Measurements from ENCODE around the gene CEP97. TPM values are rescaled to one million over a fixed set of nuclear protein-coding genes. Genes with fewer than 3 reads are reported as not detected.

CEP97 gene
- total and polyA plus RNA-seq, 4 donors: 1.9 to 21.0 (median 6.6) TPM

DNA sequence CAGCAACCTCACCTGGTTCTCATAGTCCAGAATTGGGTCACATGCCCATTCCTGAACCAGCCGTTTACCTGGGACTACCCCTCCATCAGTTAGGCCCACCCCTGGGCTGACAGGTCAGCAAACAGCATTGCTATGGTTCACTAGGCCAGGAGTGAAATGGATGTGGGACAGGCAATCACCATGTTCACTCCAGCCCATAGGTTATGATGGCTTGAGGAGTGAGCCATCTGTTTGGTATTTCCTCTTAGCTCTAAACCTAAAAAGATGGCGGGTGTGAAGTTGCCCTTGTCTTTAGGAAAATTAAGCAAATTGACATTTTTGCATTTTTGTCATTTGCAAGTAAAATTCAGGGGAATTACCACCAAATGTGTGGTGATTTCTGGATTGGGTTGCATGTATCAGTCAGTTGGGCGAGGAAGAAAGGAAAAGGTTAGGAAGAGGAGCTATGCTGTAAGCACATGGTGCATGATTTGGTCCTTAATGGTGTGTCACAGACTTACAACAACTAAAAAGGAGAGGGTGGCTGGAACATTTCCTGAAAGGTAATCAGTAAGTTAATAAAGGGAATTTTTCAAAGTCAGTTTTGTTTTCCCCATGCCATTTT is 71.8 kb downstream of the CEP97 start:
- H3K36me3 ChIP-seq (ENCODE audit: control insufficient read depth in 4 of 4, insufficient read depth in 4 of 4, low read length in 4 of 4): peaks cover 3 to 48% (median 12%) of the 10 kb centered on the region in 4 donors

DNA sequence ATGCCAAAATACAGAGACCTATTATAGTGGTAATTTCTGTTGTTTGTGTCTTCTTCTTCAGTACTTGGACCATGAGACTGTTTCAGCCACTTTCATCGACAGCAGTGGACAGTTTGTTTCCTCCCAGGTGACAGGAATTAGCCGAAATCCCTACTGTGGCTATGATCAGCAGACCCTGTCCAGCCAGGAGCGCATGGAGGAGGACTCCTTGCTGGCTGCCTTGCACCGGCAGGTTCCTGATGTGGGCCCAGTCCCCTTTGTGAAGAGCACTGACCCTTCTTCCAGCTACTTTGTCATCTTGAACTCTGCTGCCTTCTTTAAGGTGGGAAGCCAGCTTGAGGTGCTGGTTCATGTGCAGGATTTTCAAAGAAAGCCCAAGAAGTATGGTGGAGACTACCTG is 76.8 kb downstream of the CEP97 start:
- ATAC-seq (ENCODE audit: insufficient read depth, low FRiP score): no peak
- TF ChIP-seq, protein P1, sequence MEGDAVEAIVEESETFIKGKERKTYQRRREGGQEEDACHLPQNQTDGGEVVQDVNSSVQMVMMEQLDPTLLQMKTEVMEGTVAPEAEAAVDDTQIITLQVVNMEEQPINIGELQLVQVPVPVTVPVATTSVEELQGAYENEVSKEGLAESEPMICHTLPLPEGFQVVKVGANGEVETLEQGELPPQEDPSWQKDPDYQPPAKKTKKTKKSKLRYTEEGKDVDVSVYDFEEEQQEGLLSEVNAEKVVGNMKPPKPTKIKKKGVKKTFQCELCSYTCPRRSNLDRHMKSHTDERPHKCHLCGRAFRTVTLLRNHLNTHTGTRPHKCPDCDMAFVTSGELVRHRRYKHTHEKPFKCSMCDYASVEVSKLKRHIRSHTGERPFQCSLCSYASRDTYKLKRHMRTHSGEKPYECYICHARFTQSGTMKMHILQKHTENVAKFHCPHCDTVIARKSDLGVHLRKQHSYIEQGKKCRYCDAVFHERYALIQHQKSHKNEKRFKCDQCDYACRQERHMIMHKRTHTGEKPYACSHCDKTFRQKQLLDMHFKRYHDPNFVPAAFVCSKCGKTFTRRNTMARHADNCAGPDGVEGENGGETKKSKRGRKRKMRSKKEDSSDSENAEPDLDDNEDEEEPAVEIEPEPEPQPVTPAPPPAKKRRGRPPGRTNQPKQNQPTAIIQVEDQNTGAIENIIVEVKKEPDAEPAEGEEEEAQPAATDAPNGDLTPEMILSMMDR (IDR thresholded peaks at IDR 0.05; ENCODE audit: control extremely low read depth, extremely low read depth): no peak
- Histone ChIP-seq H3K27ac (ENCODE audit: low read depth in 1 of 2, low read length in 1 of 2) (no peak overlapping the region), H3K4me1 (ENCODE audit: control insufficient read depth in 5 of 5, insufficient read depth in 5 of 5, low read length in 5 of 5) (no peaks in the 10 kb centered on the region), H3K27me3 (ENCODE audit: control insufficient read depth in 3 of 3, insufficient read depth in 3 of 3, low read length in 2 of 3) (no peaks in the 10 kb centered on the region), H3K4me3 (no peak overlapping the region), H3K9me3 (ENCODE audit: control insufficient read depth in 4 of 4, insufficient read depth in 3 of 4, low read length in 3 of 4) (no peaks in the 10 kb centered on the region), H3K9ac (ENCODE audit: insufficient read depth in 1 of 2, low read length in 2 of 2) (no peak overlapping the region), H3K36me3 (ENCODE audit: control insufficient read depth in 4 of 4, insufficient read depth in 4 of 4, low read length in 4 of 4) (peaks cover 2 to 17% (median 7%) of the 10 kb centered on the region in 4 donors)
- no peak for DNase-seq
- WGBS, 2 donors: 93 to 94% methylated on average over 4 of the region's 4 CpGs

More for the DNA sequence above, 71.8 kb downstream of the CEP97 start:
- DNase-seq (no peak), ATAC-seq (ENCODE audit: insufficient read depth, low FRiP score) (no peak)
- H3K27me3 ChIP-seq (ENCODE audit: control insufficient read depth in 3 of 3, insufficient read depth in 3 of 3, low read length in 2 of 3): no peaks in the 10 kb centered on the region
- no peak overlapping the region for H3K27ac ChIP-seq (ENCODE audit: low read depth in 1 of 2, low read length in 1 of 2)
- H3K4me3 ChIP-seq: no peak overlapping the region
- TF ChIP-seq, protein P1 (IDR thresholded peaks at IDR 0.05; ENCODE audit: control extremely low read depth, extremely low read depth): no peak
- peaks cover 0 to 2% (median 0%) of the 10 kb centered on the region in 4 donors for H3K9me3 ChIP-seq (ENCODE audit: control insufficient read depth in 4 of 4, insufficient read depth in 3 of 4, low read length in 3 of 4)
- peaks cover 0 to 2% (median 0%) of the 10 kb centered on the region in 5 donors for H3K4me1 ChIP-seq (ENCODE audit: control insufficient read depth in 5 of 5, insufficient read depth in 5 of 5, low read length in 5 of 5)
- 95 to 99% methylated on average over 3 of the region's 3 CpGs for WGBS, 2 donors
- no peak overlapping the region for H3K9ac ChIP-seq (ENCODE audit: insufficient read depth in 1 of 2, low read length in 2 of 2)

DNA sequence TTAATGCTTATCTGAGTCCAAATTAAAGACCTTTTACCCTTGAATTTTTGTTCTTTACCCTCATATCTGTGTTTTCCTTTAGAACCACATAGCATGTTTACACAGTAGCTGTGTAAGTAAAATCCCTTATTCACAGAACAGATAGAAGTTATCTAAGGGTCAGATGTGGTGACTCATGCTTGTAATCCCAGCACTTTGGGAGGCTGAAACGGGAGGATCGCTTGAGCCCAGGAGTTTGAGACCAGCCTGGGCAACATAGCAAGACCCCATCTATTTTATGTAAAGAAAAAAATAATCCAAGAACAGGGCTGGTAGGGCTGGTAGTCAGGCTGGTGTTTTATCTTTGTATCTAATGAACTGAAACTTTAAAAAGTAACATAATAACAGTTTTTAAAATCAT is 77.8 kb downstream of the CEP97 start:
- peaks cover 0 to 13% (median 7%) of the 10 kb centered on the region in 4 donors for H3K36me3 ChIP-seq (ENCODE audit: control insufficient read depth in 4 of 4, insufficient read depth in 4 of 4, low read length in 4 of 4)
- H3K27ac ChIP-seq (ENCODE audit: low read depth in 1 of 2, low read length in 1 of 2): no peak overlapping the region
- no peak overlapping the region for H3K9ac ChIP-seq (ENCODE audit: insufficient read depth in 1 of 2, low read length in 2 of 2)
- TF ChIP-seq, protein P1 (IDR thresholded peaks at IDR 0.05; ENCODE audit: control extremely low read depth, extremely low read depth): no peak
- no peaks in the 10 kb centered on the region for H3K27me3 ChIP-seq (ENCODE audit: control insufficient read depth in 3 of 3, insufficient read depth in 3 of 3, low read length in 2 of 3)
- WGBS, 2 donors: 88 to 90% methylated on average over 2 of the region's 2 CpGs
- no peak for ATAC-seq (ENCODE audit: insufficient read depth, low FRiP score)
- no peak overlapping the region for H3K4me3 ChIP-seq
- DNase-seq: no peak
- no peaks in the 10 kb centered on the region for H3K9me3 ChIP-seq (ENCODE audit: control insufficient read depth in 4 of 4, insufficient read depth in 3 of 4, low read length in 3 of 4)
- H3K4me1 ChIP-seq (ENCODE audit: control insufficient read depth in 5 of 5, insufficient read depth in 5 of 5, low read length in 5 of 5): no peaks in the 10 kb centered on the region
